SW 1271 (cell line): ENCODE results near the gene PNN.
"Not testable (repeated sequence)": the region's sequence is repeated elsewhere in the genome, so short reads cannot be mapped to it uniquely, and the experiment has no call there.

Experiments used
- DNase-seq, 2 experiments: peaks; one replicate each; lab custom pipeline; 2025; lab: John Stamatoyannopoulos, UW

The PNN gene

GRCh38 chr14:39181026-39181692 is 6.1 kb downstream of the PNN start:
- no peak for DNase-seq

GRCh38 chr14:39181693-39182047 is 6.6 kb downstream of the PNN start:
- DNase-seq = no peak

- no peak for DNase-seq
These were observed 8.0 kb downstream of the PNN start for GRCh38 chr14:39182770-39183684.

- DNase-seq = not testable (repeated sequence)
These were observed 8.6 kb downstream of the PNN start for GRCh38 chr14:39183685-39184003.

GRCh38 chr14:39184628-39185255 is 9.7 kb downstream of the PNN start:
- DNase-seq = no peak

GRCh38 chr14:39185256-39186049 is 10.4 kb downstream of the PNN start:
- peak in 1 of 2 experiments; percentile 15 for DNase-seq

- DNase-seq = no peak
These were observed 12.0 kb downstream of the PNN start for GRCh38 chr14:39186941-39187525.

- no peak for DNase-seq
These were observed 28.9 kb downstream of the PNN start for GRCh38 chr14:39203659-39204606.

GRCh38 chr14:39207430-39207829 is 32.4 kb downstream of the PNN start:
- DNase-seq = not testable (repeated sequence)

GRCh38 chr14:39211109-39211741 is 36.2 kb downstream of the PNN start:
- no peak for DNase-seq

- DNase-seq = peak in 1 of 2 experiments; percentile 8
These were observed 37.0 kb downstream of the PNN start for GRCh38 chr14:39212034-39212433.

- DNase-seq = no peak
These were observed 37.6 kb downstream of the PNN start for GRCh38 chr14:39212693-39213092.

- peak in 1 of 2 experiments; percentile 30 for DNase-seq
These were observed 42.3 kb downstream of the PNN start for GRCh38 chr14:39217214-39217879.

GRCh38 chr14:39218171-39218769 is 43.2 kb downstream of the PNN start:
- DNase-seq = peak; percentile 11 to 79

GRCh38 chr14:39219075-39219499 is 44.0 kb downstream of the PNN start:
- peak in 1 of 2 experiments; percentile 78 for DNase-seq

GRCh38 chr14:39220473-39220872 is 45.4 kb downstream of the PNN start:
- DNase-seq = not testable (repeated sequence)

GRCh38 chr14:39228044-39228443 is 53.0 kb downstream of the PNN start:
- no peak for DNase-seq

- DNase-seq = no peak
These were observed 53.6 kb downstream of the PNN start for GRCh38 chr14:39228509-39229221.

GRCh38 chr14:39229222-39229543 is 54.1 kb downstream of the PNN start:
- no peak for DNase-seq
